Measurements from ENCODE around the gene CAMK2B. TPM values are rescaled to one million over a fixed set of nuclear protein-coding genes. Genes with fewer than 3 reads are reported as not detected.

CAMK2B gene
- total and polyA plus RNA-seq, 9 donors: 0.22 to 1.4 (median 0.45) TPM; not detected in 2

GRCh38 chr7:44315301-44315903 lies 10.0 kb downstream of the CAMK2B start:
- WGBS, 3 donors: 82 to 85% (median 84%) methylated on average over 3 of the region's 3 CpGs
- H3K27me3 ChIP-seq: no peaks in the 10 kb centered on the region
- intact Hi-C loops (cut with DNase I): no loop called here
- no peaks in the 10 kb centered on the region for H3K4me1 ChIP-seq (ENCODE audit: insufficient read depth)
- no peaks in the 10 kb centered on the region for H3K36me3 ChIP-seq
- H3K27ac ChIP-seq: no peak overlapping the region
- no peaks in the 10 kb centered on the region for H3K9me3 ChIP-seq
- TF ChIP-seq EP300 (IDR thresholded peaks at IDR 0.05) (no peak), POLR2A (IDR thresholded peaks at IDR 0.05) (no peak), CTCF (IDR thresholded peaks at IDR 0.05) (no peak)
- no peak for DNase-seq
- H3K4me3 ChIP-seq: no peak overlapping the region

GRCh38 chr7:44313621-44314031 lies 11.8 kb downstream of the CAMK2B start:
- H3K27me3 ChIP-seq: no peaks in the 10 kb centered on the region
- H3K9me3 ChIP-seq: no peaks in the 10 kb centered on the region
- H3K4me1 ChIP-seq (ENCODE audit: insufficient read depth): no peaks in the 10 kb centered on the region
- no peak overlapping the region for H3K27ac ChIP-seq
- intact Hi-C loops (cut with DNase I): no loop called here
- WGBS, 3 donors: 91 to 95% (median 92%) methylated on average over 7 of the region's 7 CpGs
- TF ChIP-seq EP300 (IDR thresholded peaks at IDR 0.05) (no peak), POLR2A (IDR thresholded peaks at IDR 0.05) (no peak), CTCF (IDR thresholded peaks at IDR 0.05) (no peak)
- H3K36me3 ChIP-seq: no peaks in the 10 kb centered on the region
- peak in 1 of 5 donors; percentile 21 for DNase-seq
- H3K4me3 ChIP-seq: no peak overlapping the region

- Histone ChIP-seq H3K27ac (no peak overlapping the region), H3K4me3 (no peak overlapping the region), H3K4me1 (ENCODE audit: insufficient read depth) (no peaks in the 10 kb centered on the region), H3K9me3 (no peaks in the 10 kb centered on the region), H3K36me3 (no peaks in the 10 kb centered on the region), H3K27me3 (no peaks in the 10 kb centered on the region)
- WGBS, 3 donors: 88 to 89% (median 88%) methylated on average over 8 of the region's 8 CpGs
- DNase-seq: peak in 1 of 5 donors; percentile 21
- intact Hi-C loops (cut with DNase I): no loop called here
- TF ChIP-seq CTCF (IDR thresholded peaks at IDR 0.05) (no peak), POLR2A (IDR thresholded peaks at IDR 0.05) (no peak), EP300 (IDR thresholded peaks at IDR 0.05) (no peak)
Measured at GRCh38 chr7:44313016-44313415, 12.4 kb downstream of the CAMK2B start.

GRCh38 chr7:44311561-44312495 lies 13.6 kb downstream of the CAMK2B start:
- H3K27me3 ChIP-seq: no peaks in the 10 kb centered on the region

More at GRCh38 chr7:44311561-44312495, 13.6 kb downstream of the CAMK2B start:
- intact Hi-C loops (cut with DNase I): no loop called here
- Histone ChIP-seq H3K27ac (no peak overlapping the region), H3K36me3 (no peaks in the 10 kb centered on the region), H3K4me1 (ENCODE audit: insufficient read depth) (no peaks in the 10 kb centered on the region), H3K4me3 (no peak overlapping the region), H3K9me3 (no peaks in the 10 kb centered on the region)
- TF ChIP-seq CTCF (IDR thresholded peaks at IDR 0.05) (no peak), EP300 (IDR thresholded peaks at IDR 0.05) (no peak), POLR2A (IDR thresholded peaks at IDR 0.05) (no peak)
- WGBS, 3 donors: 78 to 85% (median 84%) methylated on average over 16 of the region's 16 CpGs
- peak in 2 of 5 donors; percentile 11 to 16 for DNase-seq
